ENCODE data around the gene WDR90.

WDR90 gene

DNA sequence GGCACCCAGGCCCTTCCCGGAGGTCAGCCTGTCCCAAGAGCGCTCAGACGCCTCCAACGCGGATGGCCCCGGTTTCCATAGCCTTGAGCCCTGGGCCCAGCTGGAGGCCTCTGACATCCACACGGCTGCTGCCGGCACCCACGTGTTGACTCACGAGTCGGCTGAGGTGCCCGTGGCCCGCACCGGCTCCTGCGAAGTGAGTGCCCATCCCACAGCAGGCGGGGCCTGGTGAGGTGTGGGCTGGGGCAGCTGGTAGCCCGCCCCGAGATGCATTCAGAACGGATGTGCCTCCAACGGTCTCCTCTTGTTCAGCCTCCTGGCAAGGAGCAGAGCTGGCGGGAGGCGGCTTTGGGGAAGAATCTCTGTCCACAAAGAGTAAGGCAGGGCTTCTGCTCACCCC is 2.7 kb downstream of the WDR90 start:
- TF ChIP-seq, protein P1, sequence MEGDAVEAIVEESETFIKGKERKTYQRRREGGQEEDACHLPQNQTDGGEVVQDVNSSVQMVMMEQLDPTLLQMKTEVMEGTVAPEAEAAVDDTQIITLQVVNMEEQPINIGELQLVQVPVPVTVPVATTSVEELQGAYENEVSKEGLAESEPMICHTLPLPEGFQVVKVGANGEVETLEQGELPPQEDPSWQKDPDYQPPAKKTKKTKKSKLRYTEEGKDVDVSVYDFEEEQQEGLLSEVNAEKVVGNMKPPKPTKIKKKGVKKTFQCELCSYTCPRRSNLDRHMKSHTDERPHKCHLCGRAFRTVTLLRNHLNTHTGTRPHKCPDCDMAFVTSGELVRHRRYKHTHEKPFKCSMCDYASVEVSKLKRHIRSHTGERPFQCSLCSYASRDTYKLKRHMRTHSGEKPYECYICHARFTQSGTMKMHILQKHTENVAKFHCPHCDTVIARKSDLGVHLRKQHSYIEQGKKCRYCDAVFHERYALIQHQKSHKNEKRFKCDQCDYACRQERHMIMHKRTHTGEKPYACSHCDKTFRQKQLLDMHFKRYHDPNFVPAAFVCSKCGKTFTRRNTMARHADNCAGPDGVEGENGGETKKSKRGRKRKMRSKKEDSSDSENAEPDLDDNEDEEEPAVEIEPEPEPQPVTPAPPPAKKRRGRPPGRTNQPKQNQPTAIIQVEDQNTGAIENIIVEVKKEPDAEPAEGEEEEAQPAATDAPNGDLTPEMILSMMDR (IDR thresholded peaks at IDR 0.05): no peak
- H3K27ac ChIP-seq: no peak overlapping the region
- no peak overlapping the region for H3K4me3 ChIP-seq (ENCODE audit: low read depth, low read length)
- H3K27me3 ChIP-seq (ENCODE audit: control insufficient read depth, insufficient read depth, low read length): no peaks in the 10 kb centered on the region
- H3K79me2 ChIP-seq: peaks cover under 1% of the 10 kb centered on the region
- no peaks in the 10 kb centered on the region for H3K36me3 ChIP-seq (ENCODE audit: control insufficient read depth, insufficient read depth, low read length)
- no peaks in the 10 kb centered on the region for H3K9me3 ChIP-seq (ENCODE audit: control insufficient read depth, low read length)
- H3K4me2 ChIP-seq (ENCODE audit: low read length): no peak overlapping the region
- H3K4me1 ChIP-seq: peaks cover 20% of the 10 kb centered on the region
- H2AFZ ChIP-seq: no peak overlapping the region
- H3K9ac ChIP-seq: no peak overlapping the region

DNA sequence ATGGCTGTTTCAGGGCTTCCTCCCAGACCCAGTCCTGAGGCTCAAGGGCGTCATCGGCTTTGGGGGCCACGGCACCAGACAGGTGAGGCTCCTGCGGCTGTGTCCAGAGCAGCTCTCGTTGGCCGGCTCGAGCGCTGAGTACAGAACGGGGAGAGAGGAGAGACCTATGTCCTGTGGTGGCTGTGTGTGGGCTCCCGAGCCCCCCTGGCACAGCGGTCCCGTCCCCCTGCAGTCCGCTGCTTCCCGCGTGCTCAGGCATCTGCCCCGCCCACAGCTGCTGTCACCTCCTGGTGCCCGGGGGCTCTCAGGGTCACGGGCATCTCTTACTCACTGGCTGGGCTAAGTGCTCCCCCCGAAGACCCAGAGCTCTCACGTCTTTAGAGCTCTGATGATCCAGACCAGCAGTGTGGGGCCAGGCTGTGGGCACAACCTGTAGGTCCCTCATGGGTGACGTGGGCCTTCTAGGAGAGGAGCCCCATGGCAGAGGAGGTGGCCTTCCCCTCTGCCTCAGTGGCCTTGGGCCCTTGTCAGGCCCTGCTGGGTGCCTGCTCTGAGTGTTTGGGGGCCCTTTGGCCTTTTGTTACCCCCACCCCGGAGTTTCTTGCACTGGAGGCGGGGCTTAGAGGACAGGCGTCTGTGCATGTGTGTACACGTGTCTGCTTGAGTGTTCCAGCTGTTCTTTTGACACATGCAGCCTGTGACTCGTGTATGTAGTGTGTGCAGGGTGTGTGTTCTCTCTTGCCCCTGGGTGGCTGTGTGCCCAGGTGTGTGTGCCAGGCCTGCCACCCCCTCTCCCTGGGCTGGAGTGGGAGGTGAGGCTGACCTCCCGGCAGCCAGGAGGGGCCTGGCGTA is 3.5 kb downstream of the WDR90 start:
- peaks cover 12% of the 10 kb centered on the region for H3K4me1 ChIP-seq
- no peak overlapping the region for H2AFZ ChIP-seq
- no peaks in the 10 kb centered on the region for H3K9me3 ChIP-seq (ENCODE audit: control insufficient read depth, low read length)
- no peak overlapping the region for H3K4me3 ChIP-seq (ENCODE audit: low read depth, low read length)
- H3K36me3 ChIP-seq (ENCODE audit: control insufficient read depth, insufficient read depth, low read length): no peaks in the 10 kb centered on the region
- TF ChIP-seq, protein P1 (IDR thresholded peaks at IDR 0.05): no peak
- H3K27ac ChIP-seq: no peak overlapping the region
- no peaks in the 10 kb centered on the region for H3K27me3 ChIP-seq (ENCODE audit: control insufficient read depth, insufficient read depth, low read length)
- H3K79me2 ChIP-seq: no peaks in the 10 kb centered on the region
- no peak overlapping the region for H3K4me2 ChIP-seq (ENCODE audit: low read length)
- H3K9ac ChIP-seq: no peak overlapping the region

DNA sequence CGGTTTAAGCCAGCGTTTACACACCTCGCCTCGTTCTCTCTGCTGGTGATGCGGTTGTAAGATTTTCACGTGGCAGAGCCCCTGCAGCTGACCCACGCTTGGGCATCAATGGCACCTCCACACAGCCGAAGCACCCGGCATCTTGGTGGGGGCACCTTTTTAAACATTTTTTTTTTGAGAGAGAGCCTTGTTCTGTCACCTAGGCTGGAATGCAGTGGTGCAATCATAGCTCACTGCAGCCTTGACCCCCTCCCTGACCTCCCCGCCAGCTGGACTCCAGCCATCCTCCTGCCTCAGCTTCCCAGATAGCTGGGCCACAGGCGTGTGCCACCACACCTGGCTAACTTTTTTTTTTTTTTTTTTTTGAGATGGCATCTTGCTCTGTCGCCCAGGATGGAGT is 4.9 kb downstream of the WDR90 start:
- H3K4me1 ChIP-seq: peaks cover 4% of the 10 kb centered on the region
- H3K4me2 ChIP-seq (ENCODE audit: low read length): no peak overlapping the region
- no peak overlapping the region for H3K27ac ChIP-seq
- H2AFZ ChIP-seq: no peak overlapping the region
- no peak overlapping the region for H3K4me3 ChIP-seq (ENCODE audit: low read depth, low read length)
- H3K27me3 ChIP-seq (ENCODE audit: control insufficient read depth, insufficient read depth, low read length): no peaks in the 10 kb centered on the region
- TF ChIP-seq, protein P1 (IDR thresholded peaks at IDR 0.05): no peak
- no peaks in the 10 kb centered on the region for H3K36me3 ChIP-seq (ENCODE audit: control insufficient read depth, insufficient read depth, low read length)
- no peaks in the 10 kb centered on the region for H3K79me2 ChIP-seq
- no peaks in the 10 kb centered on the region for H3K9me3 ChIP-seq (ENCODE audit: control insufficient read depth, low read length)
- H3K9ac ChIP-seq: no peak overlapping the region

DNA sequence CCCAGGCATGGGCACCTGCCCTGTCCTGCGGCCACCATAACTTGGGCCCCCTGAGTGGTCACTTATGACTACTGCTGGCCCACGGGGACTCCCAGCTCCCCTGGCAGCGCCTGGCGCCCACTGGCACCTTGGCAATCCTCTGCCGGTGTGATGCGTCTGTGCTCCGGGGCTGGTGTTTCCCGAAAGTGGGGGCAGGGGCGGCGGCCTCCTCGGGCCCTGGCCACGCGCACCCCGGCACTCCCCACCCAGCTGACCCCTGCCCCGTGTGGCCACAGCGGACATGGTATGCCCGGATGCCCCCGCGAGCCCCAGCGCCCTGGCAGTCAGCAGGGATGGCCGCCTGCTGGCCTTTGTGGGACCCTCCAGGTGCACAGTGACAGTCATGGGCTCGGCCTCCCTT is 8.3 kb downstream of the WDR90 start:
- H3K4me3 ChIP-seq (ENCODE audit: low read depth, low read length): no peak overlapping the region
- H3K27ac ChIP-seq: no peak overlapping the region
- H2AFZ ChIP-seq: no peak overlapping the region
- H3K27me3 ChIP-seq (ENCODE audit: control insufficient read depth, insufficient read depth, low read length): no peaks in the 10 kb centered on the region
- no peaks in the 10 kb centered on the region for H3K36me3 ChIP-seq (ENCODE audit: control insufficient read depth, insufficient read depth, low read length)
- no peak overlapping the region for H3K9ac ChIP-seq
- H3K4me2 ChIP-seq (ENCODE audit: low read length): no peak overlapping the region
- H3K4me1 ChIP-seq: peaks cover 4% of the 10 kb centered on the region
- H3K9me3 ChIP-seq (ENCODE audit: control insufficient read depth, low read length): no peaks in the 10 kb centered on the region
- TF ChIP-seq, protein P1 (IDR thresholded peaks at IDR 0.05): no peak
- no peaks in the 10 kb centered on the region for H3K79me2 ChIP-seq
